ENCODE measurements around the gene PCED1B.

GRCh38 chr12:47216150-47216677, 136.8 kb downstream of the PCED1B start:
- TF ChIP-seq MAX (IDR thresholded peaks at IDR 0.05) = no peak
- no peak for TF ChIP-seq ZBTB7A (IDR thresholded peaks at IDR 0.05; ENCODE audit: low read depth)
- no peak for TF ChIP-seq YY1 (IDR thresholded peaks at IDR 0.05; ENCODE audit: low read depth)
- TF ChIP-seq NFIC (IDR thresholded peaks at IDR 0.05) = no peak
- no peak for TF ChIP-seq EP300 (IDR thresholded peaks at IDR 0.05; ENCODE audit: borderline replicate concordance)
- TF ChIP-seq RAD21 (IDR thresholded peaks at IDR 0.05; ENCODE audit: low read depth) = no peak
- no peak for TF ChIP-seq USF1 (IDR thresholded peaks at IDR 0.05)
- TF ChIP-seq CREB1 (IDR thresholded peaks at IDR 0.05; ENCODE audit: low read depth) = no peak
- TF ChIP-seq REST (IDR thresholded peaks at IDR 0.05; ENCODE audit: low read depth) = no peak
